Stimulated activated CD4-positive, alpha-beta T cell treated with anti-CD3 and anti-CD28 coated beads, Interleukin-12 subunit alpha, Interleukin-12 subunit beta, amount 100 ng/mL, for 4 hours (primary cell): ENCODE measurements around the gene HDAC4.
"Not testable (repeated sequence)": the region's sequence is repeated elsewhere in the genome, so short reads cannot be mapped to it uniquely, and the experiment has no call there.

Experiments used
- DNase-seq: peaks from one replicate; pipeline ENCODE4 v3.0.0-alpha.2; 2020

The HDAC4 gene

GRCh38 chr2:239400596-239401066 is at the start of gene HDAC4:
Gene HDAC4, minus strand, starts transcription at chr2:239401020. Its CDS starts 48,321 bp downstream, at chr2:239352699.
- DNase-seq, result no peak

- DNase-seq, result not testable (repeated sequence)
Measured at GRCh38 chr2:239449468-239449867, 48.6 kb upstream of the HDAC4 start.

- no peak for DNase-seq
Measured at GRCh38 chr2:239445771-239446524, 45.1 kb upstream of the HDAC4 start.

GRCh38 chr2:239444626-239445577 is 44.1 kb upstream of the HDAC4 start:
- no peak for DNase-seq

GRCh38 chr2:239443666-239444567 is 43.1 kb upstream of the HDAC4 start:
- no peak for DNase-seq

- no peak for DNase-seq
Measured at GRCh38 chr2:239443102-239443620, 42.3 kb upstream of the HDAC4 start.

GRCh38 chr2:239442192-239442591 is 41.4 kb upstream of the HDAC4 start:
- DNase-seq, result no peak

- no peak for DNase-seq
Measured at GRCh38 chr2:239441261-239442078, 40.6 kb upstream of the HDAC4 start.

GRCh38 chr2:239440511-239440959 is 39.7 kb upstream of the HDAC4 start:
- no peak for DNase-seq

- DNase-seq, result no peak
Measured at GRCh38 chr2:239439754-239440315, 39.0 kb upstream of the HDAC4 start.

GRCh38 chr2:239438995-239439753 is 38.4 kb upstream of the HDAC4 start:
- no peak for DNase-seq

GRCh38 chr2:239438368-239438767 is 37.5 kb upstream of the HDAC4 start:
- no peak for DNase-seq

GRCh38 chr2:239436669-239437335 is 36.0 kb upstream of the HDAC4 start:
- no peak for DNase-seq

GRCh38 chr2:239436076-239436475 is 35.3 kb upstream of the HDAC4 start:
- no peak for DNase-seq

GRCh38 chr2:239433777-239434403 is 33.1 kb upstream of the HDAC4 start:
- DNase-seq, result no peak

- no peak for DNase-seq
Measured at GRCh38 chr2:239432174-239432573, 31.4 kb upstream of the HDAC4 start.

GRCh38 chr2:239431536-239431935 is 30.7 kb upstream of the HDAC4 start:
- DNase-seq, result no peak

- no peak for DNase-seq
Measured at GRCh38 chr2:239429473-239430350, 28.9 kb upstream of the HDAC4 start.
